HS-27A (cell line): ENCODE measurements around the gene DNAL1.
"Not testable (repeated sequence)": the region's sequence is repeated elsewhere in the genome, so short reads cannot be mapped to it uniquely, and the experiment has no call there.

Source experiments
- DNase-seq: peaks from one replicate; pipeline ENCODE4 v3.0.0-alpha.2; 2012; ENCODE audit warnings: low read depth, missing footprints

The DNAL1 gene

GRCh38 chr14:73640796-73641365 lies 3.9 kb upstream of the DNAL1 start:
- DNase-seq, result no peak

GRCh38 chr14:73645248-73645610 lies 443 bp downstream of the DNAL1 start:
- DNase-seq, result no peak

GRCh38 chr14:73651005-73651404 lies 6.2 kb downstream of the DNAL1 start:
- no peak for DNase-seq

GRCh38 chr14:73655851-73656250 lies 11.1 kb downstream of the DNAL1 start:
- DNase-seq, result no peak

GRCh38 chr14:73659202-73659601 lies 14.4 kb downstream of the DNAL1 start:
- DNase-seq, result not testable (repeated sequence)

GRCh38 chr14:73660511-73660910 lies 15.7 kb downstream of the DNAL1 start:
- no peak for DNase-seq

GRCh38 chr14:73661872-73662271 lies 17.1 kb downstream of the DNAL1 start:
- DNase-seq, result no peak

GRCh38 chr14:73662487-73662943 lies 17.7 kb downstream of the DNAL1 start:
- DNase-seq, result peak; percentile 91

- DNase-seq, result no peak
These were observed 18.9 kb downstream of the DNAL1 start for GRCh38 chr14:73663548-73664212.

GRCh38 chr14:73665130-73665529 lies 20.3 kb downstream of the DNAL1 start:
- no peak for DNase-seq

- DNase-seq, result no peak
These were observed 21.8 kb downstream of the DNAL1 start for GRCh38 chr14:73666583-73666982.

GRCh38 chr14:73667854-73668253 lies 23.1 kb downstream of the DNAL1 start:
- DNase-seq, result no peak

- DNase-seq, result no peak
These were observed 30.2 kb downstream of the DNAL1 start for GRCh38 chr14:73674986-73675385.

- DNase-seq, result no peak
These were observed 33.9 kb downstream of the DNAL1 start for GRCh38 chr14:73678698-73679097.

- no peak for DNase-seq
These were observed 36.0 kb downstream of the DNAL1 start for GRCh38 chr14:73680821-73681220.

GRCh38 chr14:73684627-73685026 lies 39.8 kb downstream of the DNAL1 start:
- no peak for DNase-seq

- DNase-seq, result no peak
These were observed 40.5 kb downstream of the DNAL1 start for GRCh38 chr14:73685328-73685727.

GRCh38 chr14:73686901-73687300 lies 42.1 kb downstream of the DNAL1 start:
- DNase-seq, result no peak

- DNase-seq, result no peak
These were observed 49.3 kb downstream of the DNAL1 start for GRCh38 chr14:73694083-73694482.

- no peak for DNase-seq
These were observed 50.3 kb downstream of the DNAL1 start for GRCh38 chr14:73695082-73695481.

GRCh38 chr14:73695997-73696396 lies 51.2 kb downstream of the DNAL1 start:
- DNase-seq, result no peak

GRCh38 chr14:73696466-73697400 lies 51.9 kb downstream of the DNAL1 start:
- DNase-seq, result peak; percentile 51

- DNase-seq, result no peak
These were observed 55.5 kb downstream of the DNAL1 start for GRCh38 chr14:73700325-73700724.
